ENCODE results near the gene SPATA31A6. TPM values are rescaled to one million over a fixed set of nuclear protein-coding genes. Genes with fewer than 3 reads are reported as not detected.
"Not testable (repeated sequence)": the region's sequence is repeated elsewhere in the genome, so short reads cannot be mapped to it uniquely, and the experiment has no call there.

Gene SPATA31A6
- polyA plus RNA-seq (ENCODE audit: insufficient read length in 3 of 3): not detected

GRCh38 chr9:42183359-42183758 lies at the start of gene SPATA31A6:
SPATA31A6 (plus strand) TSS chr9:42183659; CDS start chr9:42183688, 29 bp downstream.
- DNase-seq (ENCODE audit: low read depth in 3 of 3, low spot score in 2 of 3): not testable (repeated sequence)

GRCh38 chr9:42160299-42160698 lies 23.2 kb upstream of the SPATA31A6 start:
- peak in 2 of 3 donors; percentile 1 to 10 for DNase-seq (ENCODE audit: low read depth in 3 of 3, low spot score in 2 of 3)

GRCh38 chr9:42219861-42220260 lies 36.4 kb downstream of the SPATA31A6 start:
- not testable (repeated sequence) for DNase-seq (ENCODE audit: low read depth in 3 of 3, low spot score in 2 of 3)

GRCh38 chr9:42223230-42223629 lies 39.8 kb downstream of the SPATA31A6 start:
- DNase-seq (ENCODE audit: low read depth in 3 of 3, low spot score in 2 of 3): not testable (repeated sequence)

GRCh38 chr9:42233031-42233430 lies 49.6 kb downstream of the SPATA31A6 start:
- not testable (repeated sequence) for DNase-seq (ENCODE audit: low read depth in 3 of 3, low spot score in 2 of 3)

- not testable (repeated sequence) for DNase-seq (ENCODE audit: low read depth in 3 of 3, low spot score in 2 of 3)
Observed at GRCh38 chr9:42234610-42235009, 51.2 kb downstream of the SPATA31A6 start.

GRCh38 chr9:42235352-42235991 lies 52.0 kb downstream of the SPATA31A6 start:
- DNase-seq (ENCODE audit: low read depth in 3 of 3, low spot score in 2 of 3): not testable (repeated sequence)

GRCh38 chr9:42236097-42236496 lies 52.6 kb downstream of the SPATA31A6 start:
- not testable (repeated sequence) for DNase-seq (ENCODE audit: low read depth in 3 of 3, low spot score in 2 of 3)

GRCh38 chr9:42237381-42237780 lies 53.9 kb downstream of the SPATA31A6 start:
- not testable (repeated sequence) for DNase-seq (ENCODE audit: low read depth in 3 of 3, low spot score in 2 of 3)

- not testable (repeated sequence) for DNase-seq (ENCODE audit: low read depth in 3 of 3, low spot score in 2 of 3)
Observed at GRCh38 chr9:42238862-42239261, 55.4 kb downstream of the SPATA31A6 start.

Other genes with a start within 250 kb of the SPATA31A6 start
- gene CNTNAP3B, start 54.2 kb upstream of the SPATA31A6 start, polyA plus RNA-seq (ENCODE audit: insufficient read length in 3 of 3): 10 to 100 TPM in 2 of 3 donors, 1 to 10 TPM in 1; 9.2 to 14.0 (median 12.8) TPM